Measurements from ENCODE around the gene METTL16. TPM values are rescaled to one million over a fixed set of nuclear protein-coding genes. Genes with fewer than 3 reads are reported as not detected.

Gene METTL16
- total RNA-seq, 1 donor from 2014 or later: 32.0 TPM

DNA sequence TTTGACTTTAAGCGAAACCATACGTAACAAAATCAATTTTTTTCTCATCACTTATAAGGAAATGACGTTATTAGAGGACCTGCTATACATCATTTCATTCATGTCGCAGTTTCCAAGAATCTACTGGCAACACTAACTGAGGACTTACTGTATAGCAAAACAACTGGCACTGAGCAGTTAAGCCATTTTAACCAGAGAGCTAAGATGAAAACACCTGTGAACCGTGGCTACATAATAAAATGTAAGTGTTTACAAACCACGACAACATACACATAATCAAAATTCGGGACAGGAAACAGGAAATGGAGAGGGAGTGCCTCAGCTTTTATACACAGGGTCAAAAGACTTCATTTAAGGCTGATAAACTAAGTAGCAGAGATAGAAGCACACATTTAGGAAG, 29.5 kb downstream of the METTL16 start:
- Histone ChIP-seq H3K9me3 (no peaks in the 10 kb centered on the region), H3K27ac (no peak overlapping the region), H3K36me3 (peaks cover 10% of the 10 kb centered on the region), H3K27me3 (ENCODE audit: low read depth) (no peaks in the 10 kb centered on the region), H3K4me1 (peaks cover 36% of the 10 kb centered on the region), H3K4me3 (no peak overlapping the region)
- ATAC-seq: no peak
- no peak for DNase-seq
- TF ChIP-seq, protein P1, sequence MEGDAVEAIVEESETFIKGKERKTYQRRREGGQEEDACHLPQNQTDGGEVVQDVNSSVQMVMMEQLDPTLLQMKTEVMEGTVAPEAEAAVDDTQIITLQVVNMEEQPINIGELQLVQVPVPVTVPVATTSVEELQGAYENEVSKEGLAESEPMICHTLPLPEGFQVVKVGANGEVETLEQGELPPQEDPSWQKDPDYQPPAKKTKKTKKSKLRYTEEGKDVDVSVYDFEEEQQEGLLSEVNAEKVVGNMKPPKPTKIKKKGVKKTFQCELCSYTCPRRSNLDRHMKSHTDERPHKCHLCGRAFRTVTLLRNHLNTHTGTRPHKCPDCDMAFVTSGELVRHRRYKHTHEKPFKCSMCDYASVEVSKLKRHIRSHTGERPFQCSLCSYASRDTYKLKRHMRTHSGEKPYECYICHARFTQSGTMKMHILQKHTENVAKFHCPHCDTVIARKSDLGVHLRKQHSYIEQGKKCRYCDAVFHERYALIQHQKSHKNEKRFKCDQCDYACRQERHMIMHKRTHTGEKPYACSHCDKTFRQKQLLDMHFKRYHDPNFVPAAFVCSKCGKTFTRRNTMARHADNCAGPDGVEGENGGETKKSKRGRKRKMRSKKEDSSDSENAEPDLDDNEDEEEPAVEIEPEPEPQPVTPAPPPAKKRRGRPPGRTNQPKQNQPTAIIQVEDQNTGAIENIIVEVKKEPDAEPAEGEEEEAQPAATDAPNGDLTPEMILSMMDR (IDR thresholded peaks at IDR 0.05): no peak
- intact Hi-C loops (cut with DNase I): no loop called here

DNA sequence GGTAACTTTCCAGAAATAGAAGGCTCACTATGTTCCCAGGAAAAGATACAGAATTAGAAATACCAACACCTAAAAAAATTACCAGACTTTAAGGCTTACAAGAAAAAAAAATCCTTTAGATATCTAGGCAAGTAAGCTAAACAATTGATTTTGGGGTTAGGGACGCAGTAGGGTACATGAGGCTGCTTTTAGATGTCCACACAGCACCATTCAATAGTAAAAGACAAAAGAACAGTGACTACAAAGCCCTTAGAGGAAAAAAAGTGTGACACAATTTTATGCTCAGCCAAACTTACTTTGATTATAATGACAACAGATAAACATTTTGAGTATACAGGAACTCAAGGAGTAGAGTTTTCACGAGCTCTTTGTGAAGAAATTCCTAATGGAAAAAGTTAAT, 29.9 kb downstream of the METTL16 start:
- TF ChIP-seq, protein P1 (IDR thresholded peaks at IDR 0.05): no peak
- ATAC-seq: no peak
- peaks cover 36% of the 10 kb centered on the region for H3K4me1 ChIP-seq
- no peaks in the 10 kb centered on the region for H3K9me3 ChIP-seq
- no peak overlapping the region for H3K4me3 ChIP-seq
- no peak overlapping the region for H3K27ac ChIP-seq
- peaks cover 15% of the 10 kb centered on the region for H3K36me3 ChIP-seq
- intact Hi-C loops (cut with DNase I): no loop called here
- no peaks in the 10 kb centered on the region for H3K27me3 ChIP-seq (ENCODE audit: low read depth)
- no peak for DNase-seq

DNA sequence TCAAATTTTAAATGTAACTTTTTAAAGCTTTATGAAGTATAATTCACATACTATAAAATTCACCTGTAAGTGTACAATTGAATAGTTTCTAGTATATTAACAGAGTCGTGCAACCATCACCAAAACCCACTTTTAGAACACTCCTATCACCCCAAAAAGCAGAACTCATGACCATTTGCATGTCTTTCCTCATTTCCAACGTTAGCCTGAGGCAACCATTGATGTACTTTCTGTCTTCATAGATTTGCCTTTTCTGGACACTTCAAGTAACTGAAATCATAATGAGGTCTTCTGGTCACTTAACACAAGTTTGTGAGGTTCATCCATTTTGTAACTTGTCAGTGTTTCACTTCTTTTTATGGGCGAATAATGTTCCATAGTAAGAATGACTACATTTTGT, 33.2 kb downstream of the METTL16 start:
- Histone ChIP-seq H3K36me3 (peaks cover 47% of the 10 kb centered on the region), H3K27ac (no peak overlapping the region), H3K9me3 (no peaks in the 10 kb centered on the region), H3K4me3 (no peak overlapping the region), H3K4me1 (peaks cover 16% of the 10 kb centered on the region), H3K27me3 (ENCODE audit: low read depth) (no peaks in the 10 kb centered on the region)
- ATAC-seq (no peak), DNase-seq (no peak)
- intact Hi-C loops (cut with DNase I): no loop called here
- TF ChIP-seq, protein P1 (IDR thresholded peaks at IDR 0.05): no peak

DNA sequence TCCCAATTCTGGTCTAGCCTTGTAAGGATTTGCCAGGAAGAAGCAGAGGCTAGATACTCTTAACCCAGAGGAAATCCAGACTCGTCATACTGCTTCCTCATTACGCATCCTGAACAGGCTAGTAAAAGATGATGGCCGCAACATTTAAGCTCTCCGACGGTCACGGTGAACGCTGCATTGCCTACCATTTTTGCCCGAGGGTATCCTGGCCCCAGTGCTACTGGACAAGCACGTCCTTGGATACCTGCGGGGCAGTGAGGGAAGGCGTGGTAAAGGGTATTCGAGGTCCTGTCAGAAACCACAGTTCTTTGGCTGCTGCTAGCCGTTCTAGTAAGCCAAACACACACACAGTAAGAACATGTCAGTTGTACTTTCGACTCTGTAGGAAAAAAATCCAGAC, 36.6 kb downstream of the METTL16 start:
- Histone ChIP-seq H3K4me3 (no peak overlapping the region), H3K9me3 (no peaks in the 10 kb centered on the region), H3K27ac (no peak overlapping the region), H3K27me3 (ENCODE audit: low read depth) (no peaks in the 10 kb centered on the region), H3K4me1 (no peaks in the 10 kb centered on the region), H3K36me3 (peaks cover 74% of the 10 kb centered on the region)
- no peak for ATAC-seq
- intact Hi-C loops (cut with DNase I): no loop called here
- TF ChIP-seq, protein P1 (IDR thresholded peaks at IDR 0.05): no peak
- DNase-seq: no peak

DNA sequence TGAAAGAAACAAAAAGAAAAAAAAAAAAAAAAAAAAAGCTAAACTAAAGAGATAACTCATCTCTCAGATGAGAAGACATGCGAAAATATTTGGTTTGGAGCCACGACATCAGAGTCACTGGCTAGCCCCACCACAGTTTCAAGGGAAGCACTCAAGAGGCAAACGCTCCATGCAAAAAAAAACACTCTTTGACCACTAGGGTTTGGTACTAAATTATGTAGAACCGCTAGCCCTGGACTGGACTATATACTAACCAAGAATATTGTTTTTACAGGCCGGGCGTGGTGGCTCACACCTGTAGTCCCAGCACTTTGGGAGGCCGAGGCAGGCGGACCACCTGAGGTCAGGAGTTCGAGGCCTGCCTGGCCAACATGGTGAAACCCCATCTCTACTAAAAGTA, 37.3 kb downstream of the METTL16 start:
- Histone ChIP-seq H3K9me3 (no peaks in the 10 kb centered on the region), H3K36me3 (peaks cover 80% of the 10 kb centered on the region), H3K4me1 (no peaks in the 10 kb centered on the region), H3K27ac (no peak overlapping the region), H3K4me3 (no peak overlapping the region), H3K27me3 (ENCODE audit: low read depth) (no peaks in the 10 kb centered on the region)
- intact Hi-C loops (cut with DNase I): no loop called here
- DNase-seq: no peak
- TF ChIP-seq, protein P1 (IDR thresholded peaks at IDR 0.05): no peak
- ATAC-seq: no peak

DNA sequence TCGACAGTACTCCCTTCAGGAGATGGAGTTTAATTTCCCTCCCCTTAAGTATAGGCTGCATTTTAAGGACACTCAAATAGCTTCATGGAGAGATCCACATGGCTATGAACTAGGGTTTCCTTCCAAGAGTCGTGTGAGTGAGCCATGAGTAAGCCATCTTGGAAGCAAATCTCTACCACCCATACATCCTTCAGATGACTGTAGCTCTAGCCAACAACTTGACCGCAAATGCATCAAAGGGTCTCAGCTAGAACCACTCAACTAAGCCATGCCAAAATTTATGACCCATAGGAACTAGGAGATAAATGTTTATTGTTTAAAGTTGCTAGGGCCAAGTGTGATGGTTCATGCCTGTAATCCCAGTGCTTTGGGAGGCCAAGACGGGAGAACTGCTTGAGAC, 43.4 kb downstream of the METTL16 start:
- Histone ChIP-seq H3K4me3 (no peak overlapping the region), H3K9me3 (no peaks in the 10 kb centered on the region), H3K4me1 (no peaks in the 10 kb centered on the region), H3K27me3 (ENCODE audit: low read depth) (no peaks in the 10 kb centered on the region), H3K36me3 (peaks cover 78% of the 10 kb centered on the region), H3K27ac (no peak overlapping the region)
- no peak for DNase-seq
- intact Hi-C loops (cut with DNase I): no loop called here
- TF ChIP-seq, protein P1 (IDR thresholded peaks at IDR 0.05): no peak
- ATAC-seq: no peak
